Choroid plexus epithelial cell (primary cell): ENCODE results near the gene CHMP4B.

Experiments used
- DNase-seq: peaks from one replicate; pipeline ENCODE4 v3.0.0-alpha.2; 2010; ENCODE audit warnings: low read depth
- H3K4me3 ChIP-seq: 2 replicates; pipeline ENCODE4 v1.5.1; 2011; ENCODE audit warnings: low read depth, mild to moderate bottlenecking, control low read depth, low read length, moderate library complexity
- TF ChIP-seq, protein P1 (sequence below): conservative IDR thresholded peaks from 2 replicates; pipeline ENCODE4 v1.5.1; 2011; ENCODE audit warnings: low read depth, mild to moderate bottlenecking, control low read depth, inconsistent platforms, low read length, moderate library complexity

The CHMP4B gene

DNA sequence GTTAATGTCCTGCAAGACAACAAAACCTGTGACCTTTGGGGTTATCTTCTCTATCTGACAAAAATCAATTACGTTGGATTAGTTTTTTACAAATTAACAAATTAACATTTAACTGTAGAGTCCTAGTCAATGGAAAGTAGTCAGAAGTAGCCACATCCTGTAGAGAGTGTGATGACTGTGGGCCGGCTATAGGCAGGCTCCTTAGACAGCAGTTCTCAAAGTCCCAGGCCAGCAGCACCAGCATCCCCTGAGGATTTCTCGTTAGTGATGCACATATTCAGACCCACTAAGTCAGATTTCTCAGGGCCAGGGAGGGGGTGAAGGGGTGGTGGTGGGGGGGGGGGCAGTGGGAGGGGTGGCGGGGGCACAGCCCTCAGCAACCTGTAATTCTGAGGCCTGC, 42.1 kb upstream of the CHMP4B start:
- TF ChIP-seq, protein P1, sequence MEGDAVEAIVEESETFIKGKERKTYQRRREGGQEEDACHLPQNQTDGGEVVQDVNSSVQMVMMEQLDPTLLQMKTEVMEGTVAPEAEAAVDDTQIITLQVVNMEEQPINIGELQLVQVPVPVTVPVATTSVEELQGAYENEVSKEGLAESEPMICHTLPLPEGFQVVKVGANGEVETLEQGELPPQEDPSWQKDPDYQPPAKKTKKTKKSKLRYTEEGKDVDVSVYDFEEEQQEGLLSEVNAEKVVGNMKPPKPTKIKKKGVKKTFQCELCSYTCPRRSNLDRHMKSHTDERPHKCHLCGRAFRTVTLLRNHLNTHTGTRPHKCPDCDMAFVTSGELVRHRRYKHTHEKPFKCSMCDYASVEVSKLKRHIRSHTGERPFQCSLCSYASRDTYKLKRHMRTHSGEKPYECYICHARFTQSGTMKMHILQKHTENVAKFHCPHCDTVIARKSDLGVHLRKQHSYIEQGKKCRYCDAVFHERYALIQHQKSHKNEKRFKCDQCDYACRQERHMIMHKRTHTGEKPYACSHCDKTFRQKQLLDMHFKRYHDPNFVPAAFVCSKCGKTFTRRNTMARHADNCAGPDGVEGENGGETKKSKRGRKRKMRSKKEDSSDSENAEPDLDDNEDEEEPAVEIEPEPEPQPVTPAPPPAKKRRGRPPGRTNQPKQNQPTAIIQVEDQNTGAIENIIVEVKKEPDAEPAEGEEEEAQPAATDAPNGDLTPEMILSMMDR, result no peak
- H3K4me3 ChIP-seq, result no peak overlapping the region

DNA sequence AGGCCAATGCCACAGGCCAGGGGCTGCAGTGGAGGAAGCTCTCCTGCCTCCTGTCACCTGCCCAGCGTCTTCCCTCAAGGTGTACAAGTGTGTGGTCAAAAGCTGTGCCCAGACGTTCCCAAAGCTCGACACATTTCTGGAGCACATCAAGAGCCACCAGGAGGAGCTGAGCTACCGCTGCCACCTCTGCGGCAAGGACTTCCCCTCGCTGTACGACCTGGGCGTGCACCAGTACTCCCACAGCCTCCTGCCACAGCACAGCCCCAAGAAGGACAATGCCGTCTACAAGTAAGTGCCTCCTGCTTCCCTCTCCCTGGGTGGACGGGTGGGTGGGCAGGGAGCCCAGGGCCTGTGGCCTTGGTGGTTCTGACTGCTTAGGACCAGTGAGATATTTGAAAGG, 41.1 kb upstream of the CHMP4B start:
- H3K4me3 ChIP-seq, result no peak overlapping the region
- DNase-seq, result no peak
- TF ChIP-seq, protein P1, result no peak

More for the DNA sequence above, 42.1 kb upstream of the CHMP4B start:
- no peak for DNase-seq

DNA sequence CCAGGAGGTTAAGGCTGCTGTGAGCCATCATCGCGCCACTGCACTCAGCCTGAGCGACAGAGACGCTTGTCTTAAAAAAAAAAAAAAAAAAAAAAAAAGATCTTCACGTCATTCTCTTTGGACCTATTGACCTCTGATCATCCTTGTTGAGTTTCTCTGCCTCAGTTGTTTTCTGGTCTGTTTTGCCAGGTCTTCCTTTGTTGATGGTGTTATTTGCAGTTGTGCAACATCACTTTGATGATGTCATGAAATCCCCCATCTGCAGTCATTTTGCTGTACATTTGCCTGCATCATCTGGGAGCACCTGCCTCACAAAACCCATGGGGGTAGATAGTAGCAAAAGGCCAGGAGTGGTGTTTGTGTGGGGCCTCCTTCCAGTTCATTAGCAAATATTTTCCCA, 39.2 kb upstream of the CHMP4B start:
- DNase-seq, result no peak
- H3K4me3 ChIP-seq, result no peak overlapping the region
- TF ChIP-seq, protein P1, result no peak

DNA sequence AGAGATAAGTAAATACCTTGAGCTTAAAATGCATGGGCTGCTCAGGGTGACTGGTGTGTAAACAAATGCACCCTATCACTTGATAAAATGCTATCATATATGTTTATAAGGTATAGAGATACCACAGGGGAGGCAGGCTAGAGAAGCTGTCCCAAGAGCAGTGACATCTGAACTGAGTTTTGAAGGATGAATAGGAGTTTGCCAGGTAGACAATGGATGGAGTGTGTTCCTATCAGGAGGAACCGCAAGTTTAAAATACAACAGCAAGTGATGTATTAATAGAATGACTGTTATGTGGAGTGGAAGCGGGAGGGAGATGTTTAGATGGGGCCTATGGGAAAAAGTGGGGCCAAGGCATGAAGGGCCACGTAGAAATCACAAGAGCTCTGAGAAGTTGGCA, 38.7 kb upstream of the CHMP4B start:
- no peak overlapping the region for H3K4me3 ChIP-seq
- no peak for DNase-seq
- TF ChIP-seq, protein P1, result no peak

DNA sequence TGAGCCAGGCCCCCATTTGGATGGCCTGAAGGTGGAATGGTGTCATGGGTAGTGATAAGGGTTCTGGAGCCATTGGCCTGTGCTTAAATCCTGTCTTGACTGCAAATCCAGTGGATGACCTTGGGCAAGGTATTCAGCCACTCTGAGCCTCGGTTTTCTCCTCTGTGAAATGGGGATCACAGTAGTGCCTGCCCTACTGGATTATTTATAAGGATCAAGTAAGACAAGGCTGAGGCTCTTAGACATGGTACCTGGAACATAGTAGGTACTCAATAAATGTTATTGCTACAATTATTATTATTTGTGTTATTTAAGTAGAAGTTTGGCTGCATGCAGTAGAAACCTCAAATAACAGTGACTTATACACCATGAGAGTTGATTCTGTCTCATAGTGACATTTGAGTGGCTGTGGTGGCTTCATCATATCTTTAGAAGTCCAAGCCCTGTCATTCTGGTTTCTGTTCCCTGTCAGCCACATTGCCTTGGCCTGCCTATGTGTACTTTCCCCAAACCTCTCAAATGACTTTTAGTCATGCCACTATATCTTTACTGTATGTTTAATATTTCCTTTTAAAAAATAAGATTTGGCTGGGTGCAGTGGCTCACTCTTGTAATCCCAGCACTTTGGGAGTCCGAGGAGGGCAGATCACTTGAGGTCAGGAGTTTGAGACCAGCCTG, 37.6 kb upstream of the CHMP4B start:
- TF ChIP-seq, protein P1, result no peak
- H3K4me3 ChIP-seq, result no peak overlapping the region
- no peak for DNase-seq

DNA sequence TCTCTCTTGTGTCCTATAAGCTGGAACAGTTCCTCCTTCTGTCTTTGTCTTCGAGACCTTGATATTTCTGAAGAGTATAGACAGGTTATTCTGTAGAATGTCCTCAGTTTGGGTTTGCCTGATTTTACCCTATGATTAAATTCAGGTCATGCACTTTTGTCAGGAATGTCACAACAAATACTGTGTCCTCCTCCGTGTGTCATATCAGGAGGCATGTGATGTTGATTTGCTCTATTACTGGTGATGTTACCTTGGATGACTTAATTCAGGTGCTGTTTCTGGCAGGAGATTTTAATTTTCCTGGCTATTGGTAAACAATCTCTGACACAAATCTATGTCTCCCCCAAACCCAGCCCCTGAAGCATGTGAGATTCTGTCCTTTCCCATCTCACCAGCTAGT, 33.3 kb upstream of the CHMP4B start:
- no peak overlapping the region for H3K4me3 ChIP-seq
- DNase-seq, result no peak
- TF ChIP-seq, protein P1, result no peak

DNA sequence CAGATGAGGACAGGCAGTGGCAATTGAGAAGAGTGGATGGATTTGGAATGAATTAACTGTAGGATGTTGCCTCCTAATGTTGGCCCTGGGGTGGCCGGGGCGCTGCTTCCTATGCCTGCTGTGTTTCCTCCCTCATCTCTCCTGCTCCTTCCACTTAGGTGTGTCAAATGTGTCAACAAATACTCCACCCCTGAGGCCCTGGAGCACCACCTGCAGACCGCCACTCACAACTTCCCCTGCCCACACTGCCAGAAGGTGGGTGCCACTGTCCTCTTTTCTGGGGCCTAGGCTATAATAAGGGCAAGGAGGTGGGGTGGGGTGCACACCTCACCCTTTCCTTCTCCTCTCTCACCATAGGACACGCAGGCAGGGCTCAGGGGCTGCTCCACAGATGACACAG, 30.0 kb upstream of the CHMP4B start:
- H3K4me3 ChIP-seq, result no peak overlapping the region
- no peak for DNase-seq
- TF ChIP-seq, protein P1, result no peak
